Measurements from ENCODE around the gene OR1Q1. TPM values are rescaled to one million over a fixed set of nuclear protein-coding genes. Genes with fewer than 3 reads are reported as not detected.

OR1Q1 gene
- polyA plus RNA-seq, 3 donors = not detected

- H3K27ac Mint-ChIP-seq = no peak overlapping the region
- DNase-seq = no peak
- Histone ChIP-seq H3K9me3 (replicated peaks in 1 of 2; ENCODE audit: control insufficient read depth in 1 of 2, insufficient read depth in 1 of 2, low read length in 2 of 2) (peaks cover 0 to 2% of the 10 kb centered on the region in 2 donors), H4K20me1 (ENCODE audit: insufficient read depth, low read length) (no peaks in the 10 kb centered on the region), H3K27ac (ENCODE audit: low read depth in 1 of 2, low read length in 2 of 2) (no peak overlapping the region), H3K36me3 (replicated peaks in 1 of 2; ENCODE audit: control insufficient read depth in 1 of 2, insufficient read depth in 2 of 2, low read length in 2 of 2) (no peaks in the 10 kb centered on the region), H3K4me3 (replicated peaks in 1 of 3; ENCODE audit: low read depth in 2 of 3, low read length in 3 of 3) (no peak overlapping the region), H3K27me3 (ENCODE audit: control insufficient read depth in 2 of 2, insufficient read depth in 2 of 2, low read length in 2 of 2) (no peaks in the 10 kb centered on the region), H3K4me1 (ENCODE audit: control insufficient read depth in 1 of 2, insufficient read depth in 2 of 2, low read length in 2 of 2) (no peaks in the 10 kb centered on the region), H2AFZ (ENCODE audit: insufficient read depth, low read depth, low read length, poor library complexity, severe bottlenecking) (no peak overlapping the region), H3K79me2 (ENCODE audit: insufficient read depth, low read length) (no peaks in the 10 kb centered on the region), H3K4me2 (replicated peaks; ENCODE audit: extremely low read depth, low read length, poor library complexity, severe bottlenecking) (no peak overlapping the region), H3K9ac (ENCODE audit: insufficient read depth, low read length, poor library complexity, severe bottlenecking) (no peak overlapping the region)
- TF ChIP-seq, protein P1, sequence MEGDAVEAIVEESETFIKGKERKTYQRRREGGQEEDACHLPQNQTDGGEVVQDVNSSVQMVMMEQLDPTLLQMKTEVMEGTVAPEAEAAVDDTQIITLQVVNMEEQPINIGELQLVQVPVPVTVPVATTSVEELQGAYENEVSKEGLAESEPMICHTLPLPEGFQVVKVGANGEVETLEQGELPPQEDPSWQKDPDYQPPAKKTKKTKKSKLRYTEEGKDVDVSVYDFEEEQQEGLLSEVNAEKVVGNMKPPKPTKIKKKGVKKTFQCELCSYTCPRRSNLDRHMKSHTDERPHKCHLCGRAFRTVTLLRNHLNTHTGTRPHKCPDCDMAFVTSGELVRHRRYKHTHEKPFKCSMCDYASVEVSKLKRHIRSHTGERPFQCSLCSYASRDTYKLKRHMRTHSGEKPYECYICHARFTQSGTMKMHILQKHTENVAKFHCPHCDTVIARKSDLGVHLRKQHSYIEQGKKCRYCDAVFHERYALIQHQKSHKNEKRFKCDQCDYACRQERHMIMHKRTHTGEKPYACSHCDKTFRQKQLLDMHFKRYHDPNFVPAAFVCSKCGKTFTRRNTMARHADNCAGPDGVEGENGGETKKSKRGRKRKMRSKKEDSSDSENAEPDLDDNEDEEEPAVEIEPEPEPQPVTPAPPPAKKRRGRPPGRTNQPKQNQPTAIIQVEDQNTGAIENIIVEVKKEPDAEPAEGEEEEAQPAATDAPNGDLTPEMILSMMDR (IDR thresholded peaks at IDR 0.05) = no peak
- H3K4me3 Mint-ChIP-seq = no peak overlapping the region
- intact Hi-C loops (cut with micrococcal nuclease) = no loop called here
- peaks cover 0 to 4% (median 2%) of the 10 kb centered on the region in 3 donors for H3K27me3 Mint-ChIP-seq (ENCODE audit: low read depth in 3 of 3)
- no peaks in the 10 kb centered on the region for H3K36me3 Mint-ChIP-seq
- peaks cover 0 to 10% (median 4%) of the 10 kb centered on the region in 7 donors for H3K9me3 Mint-ChIP-seq
- H3K4me1 Mint-ChIP-seq = no peaks in the 10 kb centered on the region
- WGBS (ENCODE audit: insufficient coverage) = 81% methylated on average over 2 of the region's 2 CpGs
Measured at GRCh38 chr9:122572456-122572855, 42.1 kb upstream of the OR1Q1 start.

GRCh38 chr9:122579874-122580273 is 34.7 kb upstream of the OR1Q1 start:
- no peaks in the 10 kb centered on the region for H3K4me1 Mint-ChIP-seq
- no peaks in the 10 kb centered on the region for H3K27me3 ChIP-seq (ENCODE audit: control insufficient read depth in 2 of 2, insufficient read depth in 2 of 2, low read length in 2 of 2)
- H2AFZ ChIP-seq (ENCODE audit: insufficient read depth, low read depth, low read length, poor library complexity, severe bottlenecking) = no peak overlapping the region
- H3K9ac ChIP-seq (ENCODE audit: insufficient read depth, low read length, poor library complexity, severe bottlenecking) = no peak overlapping the region
- no CpG with 5 or more reads among the region's 5 CpGs for WGBS (ENCODE audit: insufficient coverage)
- H3K4me2 ChIP-seq (replicated peaks; ENCODE audit: extremely low read depth, low read length, poor library complexity, severe bottlenecking) = no peak overlapping the region
- no peaks in the 10 kb centered on the region for H4K20me1 ChIP-seq (ENCODE audit: insufficient read depth, low read length)
- H3K4me3 ChIP-seq (replicated peaks in 1 of 3; ENCODE audit: low read depth in 2 of 3, low read length in 3 of 3) = no peak overlapping the region
- H3K27ac ChIP-seq (ENCODE audit: low read depth in 1 of 2, low read length in 2 of 2) = no peak overlapping the region
- no peak overlapping the region for H3K27ac Mint-ChIP-seq
- TF ChIP-seq, protein P1 (IDR thresholded peaks at IDR 0.05) = no peak
- peaks cover 0 to 11% (median 6%) of the 10 kb centered on the region in 7 donors for H3K9me3 Mint-ChIP-seq
- H3K36me3 ChIP-seq (replicated peaks in 1 of 2; ENCODE audit: control insufficient read depth in 1 of 2, insufficient read depth in 2 of 2, low read length in 2 of 2) = no peaks in the 10 kb centered on the region
- H3K36me3 Mint-ChIP-seq = no peaks in the 10 kb centered on the region
- H3K79me2 ChIP-seq (ENCODE audit: insufficient read depth, low read length) = no peaks in the 10 kb centered on the region
- no peak overlapping the region for H3K4me3 Mint-ChIP-seq
- H3K27me3 Mint-ChIP-seq (ENCODE audit: low read depth in 3 of 3) = peaks cover 0 to 7% (median 0%) of the 10 kb centered on the region in 3 donors
- no peak for DNase-seq
- H3K4me1 ChIP-seq (ENCODE audit: control insufficient read depth in 1 of 2, insufficient read depth in 2 of 2, low read length in 2 of 2) = no peaks in the 10 kb centered on the region
- intact Hi-C loops (cut with micrococcal nuclease) = no loop called here
- peaks cover 0 to 2% of the 10 kb centered on the region in 2 donors for H3K9me3 ChIP-seq (replicated peaks in 1 of 2; ENCODE audit: control insufficient read depth in 1 of 2, insufficient read depth in 1 of 2, low read length in 2 of 2)

All from CD14-positive monocyte (primary cell).